Endothelial cell of umbilical vein (primary cell): Measurements from ENCODE around the gene BBS10. TPM values are rescaled to one million over a fixed set of nuclear protein-coding genes. Genes with fewer than 3 reads are reported as not detected.
"Not testable (repeated sequence)": the region's sequence is repeated elsewhere in the genome, so short reads cannot be mapped to it uniquely, and the experiment has no call there.

Experiments
- BruUV-seq: library from RNA; stranded (reverse); fragments of 400-500 nt; replicated peaks from 2 replicates; lab custom pipeline; 2021; lab: Mats Ljungman, UMichigan
- CTCF ChIA-PET: fragments of 300-600, 350-600 bp; sonication (Branson Sonifier 250); formaldehyde crosslinking; loops from one replicate; lab custom pipeline; 2021; ENCODE audit warnings: antibody characterized with exemption, inconsistent platforms; lab: Charles Lee
- POLR2A ChIA-PET: fragments of 300-600, 350-600 bp; sonication (Branson Sonifier 250); formaldehyde crosslinking; loops from one replicate; lab custom pipeline; 2021; ENCODE audit warnings: antibody characterized with exemption, inconsistent platforms; lab: Charles Lee
- DNase-seq: peaks from one replicate; pipeline ENCODE4 v3.0.0-alpha.2; 2011; ENCODE audit warnings: low read depth, low spot score
- FAIRE-seq: peaks from 2 replicates; lab custom pipeline; 2011; peaks lifted over from hg19 to GRCh38; lab: Jason Lieb, UNC
- H2AFZ ChIP-seq: 2 replicates; pipeline ENCODE4 v1.6.0; 2012; ENCODE audit warnings: low read depth, low read length, control low read depth, inconsistent platforms
- H3K27ac ChIP-seq: 2 replicates; pipeline ENCODE4 v1.5.1; 2011; ENCODE audit warnings: low read depth, mild to moderate bottlenecking, control low read depth, low read length, moderate library complexity; ENCODE audit not compliant: insufficient read depth
- H3K27me3 ChIP-seq, 2 experiments: 2 replicates each; pipeline versions ENCODE4 v1.6.0 to v1.6.1; 2011; ENCODE audit warnings: low read length in 2 of 2, mixed read lengths in 1 of 2; ENCODE audit not compliant: control insufficient read depth in 2 of 2, insufficient read depth in 2 of 2
- H3K36me3 ChIP-seq, 2 experiments: 2 replicates in 1 of 2; 3 replicates in 1 of 2; pipeline ENCODE4 v1.5.1; 2011; ENCODE audit warnings: low read length in 2 of 2, mild to moderate bottlenecking in 1 of 2, moderate library complexity in 1 of 2; ENCODE audit not compliant: control insufficient read depth in 2 of 2, insufficient read depth in 2 of 2; ENCODE audit errors: extremely low read depth in 1 of 2
- H3K4me1 ChIP-seq: 3 replicates; pipeline ENCODE4 v1.5.1; 2011; ENCODE audit warnings: mild to moderate bottlenecking, low read length; ENCODE audit not compliant: control insufficient read depth, insufficient read depth; ENCODE audit errors: extremely low read depth
- H3K4me2 ChIP-seq: 2 replicates; pipeline ENCODE4 v1.6.1; 2011; ENCODE audit warnings: low read length, control low read depth, mixed read lengths; ENCODE audit not compliant: insufficient read depth
- H3K4me3 ChIP-seq, 3 experiments: fragments of 200-600 bp in 1 of 3; sonication (generic), shearing (Covaris generic) in 1 of 3; replicated peaks in 1 of 3; 2 replicates each; pipeline ENCODE4 v1.5.1; 2011 to 2016; ENCODE audit warnings: control low read depth in 3 of 3, low read length in 3 of 3, mild to moderate bottlenecking in 2 of 3, inconsistent platforms in 1 of 3, low read depth in 1 of 3, moderate library complexity in 1 of 3; ENCODE audit not compliant: insufficient read depth in 1 of 3
- H3K79me2 ChIP-seq: 2 replicates; pipeline ENCODE4 v1.6.0; 2012; ENCODE audit warnings: low read length, inconsistent platforms; ENCODE audit not compliant: control insufficient read depth, insufficient read depth
- H3K9ac ChIP-seq: replicated peaks from 2 replicates; pipeline ENCODE3; 2011; ENCODE audit warnings: low read length, control low read depth; ENCODE audit not compliant: insufficient read depth; ENCODE audit errors: extremely low read depth
- H3K9me1 ChIP-seq: replicated peaks from 3 replicates; pipeline ENCODE4 v1.6.0; 2011; ENCODE audit warnings: mild to moderate bottlenecking, low read length; ENCODE audit not compliant: control insufficient read depth, insufficient read depth; ENCODE audit errors: extremely low read depth
- H3K9me3 ChIP-seq: replicated peaks from 2 replicates; pipeline ENCODE4 v1.5.1; 2012; ENCODE audit warnings: low read length, inconsistent platforms; ENCODE audit not compliant: control insufficient read depth, insufficient read depth
- H4K20me1 ChIP-seq: replicated peaks from 2 replicates; pipeline ENCODE3; 2011; ENCODE audit warnings: mild to moderate bottlenecking, low read length; ENCODE audit not compliant: control insufficient read depth, insufficient read depth; ENCODE audit errors: extremely low read depth
- CTCF ChIP-seq, 2 donors: IDR thresholded peaks; 1 replicate in 1 of 2; 2 replicates in 1 of 2; pipeline ENCODE4 v1.5.1; 2011; ENCODE audit warnings: low read length in 2 of 2, mild to moderate bottlenecking in 2 of 2, moderate library complexity in 2 of 2, control low read depth in 1 of 2, inconsistent platforms in 1 of 2, low read depth in 1 of 2; ENCODE audit not compliant: insufficient read depth in 1 of 2; ENCODE audit errors: extremely low read depth in 1 of 2
- EZH2 ChIP-seq: IDR thresholded peaks from 2 replicates; pipeline ENCODE4 v1.6.1; 2012; ENCODE audit warnings: borderline replicate concordance, low read depth, mild to moderate bottlenecking, moderate library complexity, low read length, inconsistent platforms; ENCODE audit not compliant: severe bottlenecking
- FOS ChIP-seq: IDR thresholded peaks from 2 replicates; pipeline ENCODE4 v1.6.1; 2011; ENCODE audit warnings: mild to moderate bottlenecking, low read length, moderate library complexity, borderline replicate concordance; ENCODE audit not compliant: insufficient read depth
- GATA2 ChIP-seq: IDR thresholded peaks from 2 replicates; pipeline ENCODE4 v1.7.0; 2011; ENCODE audit warnings: low read depth, mild to moderate bottlenecking, moderate library complexity, mixed read lengths, low read length; ENCODE audit not compliant: insufficient read length, insufficient read depth
- JUN ChIP-seq: IDR thresholded peaks from 2 replicates; pipeline ENCODE4 v1.6.1; 2011; ENCODE audit warnings: borderline replicate concordance, low read depth; ENCODE audit not compliant: insufficient read length, insufficient read depth
- MYC ChIP-seq: IDR thresholded peaks from one replicate; pipeline ENCODE4 v1.6.1; 2011; ENCODE audit warnings: mild to moderate bottlenecking, low read depth, low read length
- POLR2A ChIP-seq: IDR thresholded peaks from 2 replicates; pipeline ENCODE4 v1.6.1; 2012; ENCODE audit warnings: low read depth, mild to moderate bottlenecking, control low read depth, low read length
- POLR2AphosphoS5 ChIP-seq: IDR thresholded peaks from 2 replicates; pipeline ENCODE4 v1.6.1; 2012; ENCODE audit warnings: low read depth, mild to moderate bottlenecking, control low read depth, low read length, moderate library complexity; ENCODE audit not compliant: insufficient read depth
- dilution Hi-C: fragments of 300-500 bp; cut with MboI; formaldehyde crosslinking; loops from one replicate; pipeline ENCODE4 v1.15.0; 2019; ENCODE audit warnings: low sequenced_read_pairs; ENCODE audit not compliant: extremely low pct_ligation_motif_present
- intact Hi-C: fragments of 100-400 bp; cut with micrococcal nuclease; formaldehyde crosslinking; loops from one replicate; pipeline ENCODE4 v1.10.0; 2022
- polyA plus RNA-seq, 4 experiments: library from polyadenylated mRNA; depleted of rRNA in 3 of 4; stranded (reverse) in 3 of 4; unstranded in 1 of 4; fragments of >200 nt; gene quantifications; 2 replicates each; pipeline versions ENCODE4 v1.2.1 to v1.2.3, GENCODE V29; 2011 to 2012; ENCODE audit warnings: missing spikeins in 1 of 4
- total RNA-seq: library from RNA; stranded (reverse); gene quantifications from 2 replicates; pipeline ENCODE4 v1.2.3, GENCODE V29; 2021
- TF ChIP-seq, protein P1 (sequence below): IDR thresholded peaks from 2 replicates; pipeline ENCODE4 v1.6.1; 2011; ENCODE audit not compliant: insufficient read depth, insufficient read length

Gene BBS10
- total and polyA plus RNA-seq, 2 donors (not counting 3 experiments of a cell fraction or from before 2014, with no cell fraction given), result 3.4 to 7.8 TPM

DNA sequence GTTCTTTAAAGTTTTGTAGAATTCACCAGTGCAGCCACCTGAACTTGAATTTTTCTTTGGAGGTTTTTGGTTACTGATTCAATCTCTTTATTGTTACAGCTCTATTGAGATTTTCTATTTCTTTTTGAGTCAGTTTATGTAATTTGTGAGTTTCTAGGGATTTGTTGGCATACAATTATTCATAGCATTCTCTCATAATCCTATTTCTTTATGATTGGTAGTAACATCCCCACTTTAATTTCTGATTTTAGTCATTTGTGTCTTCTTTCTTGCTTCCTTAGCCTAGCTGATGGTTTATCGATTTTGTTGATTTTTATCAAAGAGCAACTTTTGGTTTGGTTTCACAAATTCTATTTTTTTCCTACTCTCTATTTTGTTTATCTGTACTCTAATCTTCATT is 17.9 kb upstream of the BBS10 start:
- CTCF ChIA-PET, result no interaction called here
- no peaks in the 10 kb centered on the region for H3K9me3 ChIP-seq
- no peaks in the 10 kb centered on the region for H4K20me1 ChIP-seq
- no peak overlapping the region for H2AFZ ChIP-seq
- dilution Hi-C loops (no loop called here), intact Hi-C loops (no loop called here)
- no peak for FAIRE-seq
- peaks cover 3 to 4% of the 10 kb centered on the region in 2 experiments for H3K36me3 ChIP-seq
- no peak for DNase-seq
- no peak overlapping the region for H3K9ac ChIP-seq
- no peaks in the 10 kb centered on the region for H3K79me2 ChIP-seq
- no peak overlapping the region for H3K4me2 ChIP-seq
- BruUV-seq, result no TSS peak
- POLR2A ChIA-PET, result no interaction called here
- H3K9me1 ChIP-seq, result no peaks in the 10 kb centered on the region
- H3K4me1 ChIP-seq, result no peaks in the 10 kb centered on the region
- no peak overlapping the region for H3K4me3 ChIP-seq
- H3K27me3 ChIP-seq, result no peaks in the 10 kb centered on the region
- TF ChIP-seq POLR2A (no peak), MYC (no peak), FOS (no peak), EZH2 (no peak), GATA2 (no peak), JUN (no peak), POLR2AphosphoS5 (no peak), CTCF (IDR thresholded peaks at IDR 0.05; ENCODE audit: extremely low read depth in 1 of 2, insufficient read depth in 1 of 2, low read depth in 1 of 2, low read length in 2 of 2) (no peak)
- TF ChIP-seq, protein P1, sequence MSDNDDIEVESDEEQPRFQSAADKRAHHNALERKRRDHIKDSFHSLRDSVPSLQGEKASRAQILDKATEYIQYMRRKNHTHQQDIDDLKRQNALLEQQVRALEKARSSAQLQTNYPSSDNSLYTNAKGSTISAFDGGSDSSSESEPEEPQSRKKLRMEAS, result no peak
- no peak overlapping the region for H3K27ac ChIP-seq

GRCh38 chr12:76364131-76364530 is 15.9 kb upstream of the BBS10 start:
- CTCF ChIA-PET, POLR2A ChIA-PET: not testable (repeated sequence)

More at GRCh38 chr12:76364131-76364530, 15.9 kb upstream of the BBS10 start:
- H3K4me2 ChIP-seq, H3K27me3 ChIP-seq, H3K9me3 ChIP-seq, intact Hi-C loops, H2AFZ ChIP-seq, H3K36me3 ChIP-seq, H4K20me1 ChIP-seq, DNase-seq, H3K4me3 ChIP-seq, H3K9ac ChIP-seq, H3K79me2 ChIP-seq, BruUV-seq, H3K9me1 ChIP-seq, FAIRE-seq, dilution Hi-C loops, H3K4me1 ChIP-seq, H3K27ac ChIP-seq: not testable (repeated sequence)
